ENCODE results near the gene SESN1.

DNA sequence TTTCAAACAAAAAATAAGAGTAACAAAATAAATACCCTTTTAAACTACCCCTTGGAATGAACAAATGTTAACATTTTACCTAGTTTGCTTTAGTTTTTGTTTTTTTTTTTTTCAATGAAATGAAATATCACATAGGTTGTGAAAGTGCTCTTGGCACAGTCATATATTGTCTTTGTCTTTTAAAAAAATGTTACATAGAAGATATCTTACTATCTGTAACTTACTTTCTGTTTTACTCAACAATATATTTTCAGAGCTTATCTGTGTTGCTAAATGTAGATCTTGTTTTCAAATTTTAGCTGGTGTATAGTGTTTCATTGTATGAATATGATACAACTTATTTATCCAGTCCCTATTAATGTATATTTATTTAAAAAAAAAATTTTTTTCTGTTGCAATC, 9.3 kb upstream of the SESN1 start:
- TF ChIP-seq, protein P1, sequence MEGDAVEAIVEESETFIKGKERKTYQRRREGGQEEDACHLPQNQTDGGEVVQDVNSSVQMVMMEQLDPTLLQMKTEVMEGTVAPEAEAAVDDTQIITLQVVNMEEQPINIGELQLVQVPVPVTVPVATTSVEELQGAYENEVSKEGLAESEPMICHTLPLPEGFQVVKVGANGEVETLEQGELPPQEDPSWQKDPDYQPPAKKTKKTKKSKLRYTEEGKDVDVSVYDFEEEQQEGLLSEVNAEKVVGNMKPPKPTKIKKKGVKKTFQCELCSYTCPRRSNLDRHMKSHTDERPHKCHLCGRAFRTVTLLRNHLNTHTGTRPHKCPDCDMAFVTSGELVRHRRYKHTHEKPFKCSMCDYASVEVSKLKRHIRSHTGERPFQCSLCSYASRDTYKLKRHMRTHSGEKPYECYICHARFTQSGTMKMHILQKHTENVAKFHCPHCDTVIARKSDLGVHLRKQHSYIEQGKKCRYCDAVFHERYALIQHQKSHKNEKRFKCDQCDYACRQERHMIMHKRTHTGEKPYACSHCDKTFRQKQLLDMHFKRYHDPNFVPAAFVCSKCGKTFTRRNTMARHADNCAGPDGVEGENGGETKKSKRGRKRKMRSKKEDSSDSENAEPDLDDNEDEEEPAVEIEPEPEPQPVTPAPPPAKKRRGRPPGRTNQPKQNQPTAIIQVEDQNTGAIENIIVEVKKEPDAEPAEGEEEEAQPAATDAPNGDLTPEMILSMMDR (IDR thresholded peaks at IDR 0.05) = no peak
- no peak for TF ChIP-seq POLR2A (IDR thresholded peaks at IDR 0.05)
- TF ChIP-seq POLR2AphosphoS5 (IDR thresholded peaks at IDR 0.05; ENCODE audit: insufficient read depth in 1 of 2, low read depth in 1 of 2) = no peak

All from vagina (tissue), 2 donors.